GM12874 (cell line): ENCODE results near the gene PTPN14.

Source experiments
- TF ChIP-seq, protein P1 (sequence below): IDR thresholded peaks from 2 replicates; pipeline ENCODE4 v1.5.1; 2011; ENCODE audit warnings: low read depth, mild to moderate bottlenecking, control low read depth, low read length, moderate library complexity; ENCODE audit not compliant: insufficient read depth

PTPN14 gene

DNA sequence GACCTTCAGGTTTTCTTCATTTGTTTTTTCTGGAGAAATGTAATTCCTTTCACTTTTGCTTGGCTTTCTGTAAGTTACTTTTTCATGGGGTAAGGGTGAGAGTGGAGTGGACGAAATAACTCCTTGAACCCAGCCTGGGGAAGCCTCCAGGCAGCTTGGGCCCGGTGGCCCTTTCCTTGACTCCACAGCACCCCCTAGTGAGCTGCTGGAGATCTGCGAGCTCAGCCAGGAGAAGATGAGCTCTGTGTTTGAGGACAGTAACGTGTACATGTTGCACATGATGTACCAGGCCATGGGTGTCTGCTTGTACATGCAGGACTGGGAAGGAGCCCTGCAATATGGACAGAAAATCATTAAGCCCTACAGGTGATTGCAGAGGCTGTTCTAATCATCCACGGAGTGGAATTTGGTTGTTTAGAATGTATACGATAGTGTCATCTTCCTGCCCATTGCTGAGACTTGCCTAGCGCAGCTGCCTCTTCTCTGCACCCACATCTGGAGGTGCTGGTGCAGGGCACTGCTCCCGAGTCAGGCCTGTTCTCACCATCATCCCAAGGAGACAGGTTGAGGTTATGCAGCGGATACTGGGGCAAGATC, 219.5 kb downstream of the PTPN14 start:
- TF ChIP-seq, protein P1, sequence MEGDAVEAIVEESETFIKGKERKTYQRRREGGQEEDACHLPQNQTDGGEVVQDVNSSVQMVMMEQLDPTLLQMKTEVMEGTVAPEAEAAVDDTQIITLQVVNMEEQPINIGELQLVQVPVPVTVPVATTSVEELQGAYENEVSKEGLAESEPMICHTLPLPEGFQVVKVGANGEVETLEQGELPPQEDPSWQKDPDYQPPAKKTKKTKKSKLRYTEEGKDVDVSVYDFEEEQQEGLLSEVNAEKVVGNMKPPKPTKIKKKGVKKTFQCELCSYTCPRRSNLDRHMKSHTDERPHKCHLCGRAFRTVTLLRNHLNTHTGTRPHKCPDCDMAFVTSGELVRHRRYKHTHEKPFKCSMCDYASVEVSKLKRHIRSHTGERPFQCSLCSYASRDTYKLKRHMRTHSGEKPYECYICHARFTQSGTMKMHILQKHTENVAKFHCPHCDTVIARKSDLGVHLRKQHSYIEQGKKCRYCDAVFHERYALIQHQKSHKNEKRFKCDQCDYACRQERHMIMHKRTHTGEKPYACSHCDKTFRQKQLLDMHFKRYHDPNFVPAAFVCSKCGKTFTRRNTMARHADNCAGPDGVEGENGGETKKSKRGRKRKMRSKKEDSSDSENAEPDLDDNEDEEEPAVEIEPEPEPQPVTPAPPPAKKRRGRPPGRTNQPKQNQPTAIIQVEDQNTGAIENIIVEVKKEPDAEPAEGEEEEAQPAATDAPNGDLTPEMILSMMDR: peak; percentile 92

DNA sequence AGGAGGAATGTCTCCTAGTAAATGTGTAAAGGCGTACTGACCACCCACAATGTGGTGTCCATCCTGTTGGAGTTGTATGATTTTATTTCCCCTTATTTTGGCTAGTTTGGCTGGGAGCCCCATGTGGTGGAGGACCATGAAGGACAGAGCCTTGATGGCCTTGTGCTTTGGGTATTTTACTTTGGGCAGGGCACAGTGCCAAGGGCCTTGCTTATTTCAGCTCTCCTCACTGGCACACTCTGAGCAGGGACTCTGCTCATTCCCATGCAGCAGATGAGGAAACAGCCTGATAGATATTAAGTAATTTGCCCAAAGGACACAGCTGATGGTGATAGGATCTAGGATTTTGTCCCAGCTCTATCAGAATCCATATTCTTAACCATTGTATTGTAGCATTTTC, 220.2 kb downstream of the PTPN14 start:
- TF ChIP-seq, protein P1: no peak

DNA sequence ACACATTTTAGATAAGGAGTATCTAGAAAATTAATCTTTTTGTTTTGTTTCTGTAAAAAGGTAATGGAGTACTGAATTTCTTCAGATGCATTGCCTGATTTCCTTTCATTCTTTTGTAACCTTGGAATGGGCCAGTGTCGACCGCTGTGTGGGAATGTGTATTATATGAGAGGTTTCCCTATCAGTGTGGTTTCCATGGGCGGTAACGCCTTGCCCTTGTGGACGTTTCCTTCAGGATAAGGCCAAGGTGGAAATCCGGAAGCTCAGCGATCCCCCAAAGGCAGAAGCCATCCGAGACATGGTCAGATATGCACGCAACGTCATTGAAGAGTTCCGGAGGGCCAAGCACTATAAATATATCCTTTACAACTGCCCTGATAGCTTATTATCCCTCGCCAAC, 220.7 kb downstream of the PTPN14 start:
- TF ChIP-seq, protein P1: no peak

DNA sequence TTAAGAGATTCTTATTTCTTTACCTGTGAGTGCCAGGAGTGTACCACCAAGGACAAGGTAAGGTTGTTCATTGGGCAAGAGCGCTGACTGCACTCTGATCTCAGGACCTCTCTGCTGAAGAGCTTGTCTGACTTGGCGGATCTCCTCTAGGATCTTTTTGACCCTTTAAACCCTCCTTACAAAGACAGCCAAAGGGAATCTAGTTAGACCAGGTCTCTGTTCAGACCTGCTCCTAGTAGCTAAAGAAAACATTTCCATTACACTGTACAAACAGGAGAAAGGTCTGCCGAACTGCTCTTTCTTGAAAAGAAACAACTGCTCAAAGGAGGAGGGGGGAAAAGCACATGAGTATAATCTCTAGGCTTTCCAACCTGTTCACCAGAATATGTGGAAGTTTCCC, 221.2 kb downstream of the PTPN14 start:
- TF ChIP-seq, protein P1: no peak

GRCh38 chr1:214329470-214330220, 221.8 kb downstream of the PTPN14 start:
- TF ChIP-seq, protein P1: no peak

DNA sequence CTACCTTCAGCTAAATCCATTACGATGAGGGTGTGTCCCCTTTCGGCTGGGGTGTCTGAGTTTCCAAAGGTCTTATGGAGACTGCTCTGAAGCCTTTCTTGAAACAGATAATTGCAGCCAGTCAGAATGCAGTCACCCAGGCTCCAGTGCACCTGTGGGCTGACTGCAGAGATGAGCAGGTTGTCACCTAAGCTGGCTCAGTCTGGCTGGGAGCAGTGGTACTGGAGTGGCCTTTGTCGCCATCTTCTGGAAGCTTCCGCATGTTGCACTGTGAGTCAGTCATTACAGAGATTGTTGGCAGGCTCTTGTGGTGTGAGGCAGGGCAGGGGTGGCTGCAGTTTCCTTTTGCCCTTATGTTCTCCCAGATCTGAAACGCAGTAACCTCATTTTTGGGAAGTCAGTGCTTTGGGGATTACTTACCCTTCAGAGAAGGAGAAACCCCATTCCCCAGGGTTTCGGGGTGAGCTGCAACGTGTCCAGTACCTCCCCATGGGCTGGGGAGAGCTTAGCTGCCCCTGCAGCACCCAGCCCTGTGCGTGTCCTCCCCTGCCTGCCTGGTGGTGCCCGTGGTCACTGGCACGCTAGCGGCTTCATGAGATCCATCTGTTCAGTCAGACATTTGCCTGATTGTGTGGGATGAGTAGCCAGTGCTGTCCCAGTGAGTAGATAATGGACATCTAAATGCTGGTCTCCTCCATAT, 222.5 kb downstream of the PTPN14 start:
- TF ChIP-seq, protein P1: peak; percentile 89

DNA sequence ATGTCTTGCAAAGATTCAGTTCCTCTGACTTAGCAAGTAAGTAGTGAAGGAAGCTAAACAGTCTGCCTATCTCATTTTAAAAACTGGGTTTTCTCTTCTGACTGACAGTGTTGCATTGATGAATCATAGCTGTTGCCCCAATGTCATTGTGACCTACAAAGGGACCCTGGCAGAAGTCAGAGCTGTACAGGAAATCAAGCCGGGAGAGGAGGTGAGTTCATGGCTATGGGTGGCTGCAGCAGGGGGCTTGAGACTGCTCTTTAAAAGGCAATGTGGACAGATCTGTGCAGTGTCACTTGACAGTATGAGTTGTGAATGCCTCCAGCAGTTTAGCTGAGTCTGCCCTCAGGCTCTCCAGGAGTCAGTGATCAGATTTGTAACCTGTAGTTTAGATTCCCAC, 223.9 kb downstream of the PTPN14 start:
- TF ChIP-seq, protein P1: no peak
